ENCODE results near the gene RETREG3. TPM values are rescaled to one million over a fixed set of nuclear protein-coding genes. Genes with fewer than 3 reads are reported as not detected.
"Not testable (repeated sequence)": the region's sequence is repeated elsewhere in the genome, so short reads cannot be mapped to it uniquely, and the experiment has no call there.

RETREG3 gene
- polyA plus RNA-seq, 2 of the 4 experiments (the other 2 are of a cell fraction) = 24.2 to 28.3 TPM

DNA sequence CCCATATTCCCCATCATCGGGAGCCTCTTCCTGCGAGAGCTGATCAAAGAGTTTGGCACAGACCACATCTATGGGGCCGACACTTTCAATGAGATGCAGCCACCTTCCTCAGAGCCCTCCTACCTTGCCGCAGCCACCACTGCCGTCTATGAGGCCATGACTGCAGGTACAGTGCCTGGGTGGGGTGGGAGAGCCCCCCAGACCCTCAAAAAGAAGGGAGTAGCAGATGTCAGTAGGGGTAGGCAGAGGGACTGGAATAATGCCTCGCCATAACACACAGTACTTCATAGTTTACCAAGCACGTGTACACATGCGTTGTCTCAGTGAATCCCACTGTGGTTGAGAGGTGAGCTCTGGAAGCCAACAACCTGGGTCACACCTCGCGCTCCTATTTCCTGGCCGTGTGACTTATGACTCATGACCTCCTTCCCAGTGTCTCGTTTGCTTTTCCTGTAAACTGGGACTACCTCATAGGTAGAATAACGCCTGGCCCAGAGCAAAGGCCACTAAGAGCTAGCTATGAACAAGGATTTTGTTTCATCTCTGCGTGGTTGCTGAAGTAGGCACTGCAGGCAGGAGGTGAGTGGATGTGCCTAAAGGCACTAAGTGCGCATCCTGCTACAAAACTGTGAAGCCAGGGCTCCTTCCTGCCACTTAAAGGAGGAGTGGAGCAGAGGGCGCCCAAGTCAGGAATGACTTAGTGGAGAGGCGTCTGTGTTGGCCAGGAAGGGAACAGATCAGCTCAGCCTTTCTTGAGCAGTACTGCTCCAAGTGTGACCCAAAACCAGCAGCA, 67.9 kb downstream of the RETREG3 start:
- peak in 1 of 2 experiments; percentile 0; a peak in 1 of 6 replicates for ATAC-seq
- no peak overlapping the region for H3K4me3 ChIP-seq
- WGBS (ENCODE audit: missing lambda C conversion rate) = 69% methylated on average over 17 of the region's 17 CpGs
- peaks cover 23% of the 10 kb centered on the region for H3K4me1 ChIP-seq
- H3K27ac ChIP-seq = peak overlapping the region in 1 of 2 experiments; percentile 54; a peak in 3 of 6 replicates
- CTCF ChIA-PET = interaction anchor here (0.7 to 1.8 kb wide), 12 partner anchors 9 to 222 kb away, joined by 3 to 6 read pairs (median 4); no protein-coding TSS in a partner anchor
- DNase-seq (ENCODE audit: low read depth in 1 of 2, low spot score in 1 of 2) = no peak
- H3K9me3 ChIP-seq = no peaks in the 10 kb centered on the region
- POLR2A ChIA-PET = interaction anchor here (1.0 kb wide), 1 partner anchor 37 kb away, joined by 3 read pairs; the partner anchor contains the start of gene PSMC3IP
- H3K4me2 ChIP-seq = peak overlapping the region; percentile 3; the same call in 2 of the 3 replicates
- TF ChIP-seq RNF2 (IDR thresholded peaks at IDR 0.05; ENCODE audit: borderline replicate concordance, low read depth) = no peak
- no peak for TF ChIP-seq FOSL2 (IDR thresholded peaks at IDR 0.05)
- peak; percentile 45; the same call in 1 of the 2 replicates for TF ChIP-seq FOSL2 (CRISPR knock-in tag; IDR thresholded peaks at IDR 0.05)
- FAIRE-seq = no peak

DNA sequence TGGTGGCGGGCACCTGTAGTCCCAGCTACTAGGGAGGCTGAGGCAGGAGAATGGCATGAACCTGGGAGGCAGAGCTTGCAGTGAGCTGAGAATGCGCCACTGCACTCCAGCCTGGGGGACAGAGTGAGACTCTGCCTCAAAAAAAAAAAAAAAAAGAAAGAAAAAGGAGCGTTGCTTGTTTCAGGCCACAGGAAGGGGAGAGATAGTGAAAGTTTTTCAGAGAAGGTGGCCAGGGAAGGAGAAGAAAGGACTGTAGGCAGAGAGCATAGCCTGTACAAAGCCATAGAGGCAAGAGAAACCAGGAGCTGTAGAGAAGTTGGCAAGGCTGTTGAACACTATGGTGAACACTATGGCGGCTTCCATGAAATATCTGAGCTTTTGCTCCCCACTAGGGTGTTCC, 68.6 kb downstream of the RETREG3 start:
- H3K27ac ChIP-seq; DNase-seq (ENCODE audit: low read depth in 1 of 2, low spot score in 1 of 2); ATAC-seq; H3K9me3 ChIP-seq; H3K4me2 ChIP-seq; FAIRE-seq; H3K4me3 ChIP-seq: not testable (repeated sequence)
- H3K4me1 ChIP-seq = peaks cover 25% of the 10 kb centered on the region
- POLR2A ChIA-PET = interaction anchor here (0.6 to 1.0 kb wide), 2 partner anchors 37 to 61 kb away, joined by 3 to 4 read pairs; partner anchors contain the start of gene PSMC3IP
- CTCF ChIA-PET = interaction anchor here (0.7 to 1.8 kb wide), 7 partner anchors 8 to 223 kb away, joined by 3 to 5 read pairs (median 4); no protein-coding TSS in a partner anchor
- WGBS (ENCODE audit: missing lambda C conversion rate) = 94% methylated on average over 4 of the region's 4 CpGs

- CTCF ChIA-PET = interaction anchor here (0.9 to 6.8 kb wide), 5 partner anchors 8 to 132 kb away, joined by 3 to 42 read pairs (median 4); no protein-coding TSS in a partner anchor
- Histone ChIP-seq H3K27ac (no peak overlapping the region), H3K4me3 (no peak overlapping the region), H3K4me2 (no peak overlapping the region), H3K4me1 (peaks cover 30% of the 10 kb centered on the region), H3K9me3 (no peaks in the 10 kb centered on the region)
- TF ChIP-seq PHF8 (IDR thresholded peaks at IDR 0.05; ENCODE audit: borderline replicate concordance, low read depth) = no peak
- TF ChIP-seq NPAS2 (CRISPR knock-in tag; IDR thresholded peaks at IDR 0.05; ENCODE audit: borderline replicate concordance) = no peak
- no peak for TF ChIP-seq REST (IDR thresholded peaks at IDR 0.05)
- TF ChIP-seq ZC3H11A (IDR thresholded peaks at IDR 0.05) = no peak
- no peak for TF ChIP-seq RARB (CRISPR knock-in tag; IDR thresholded peaks at IDR 0.05)
- no peak for TF ChIP-seq MYC (IDR thresholded peaks at IDR 0.05; ENCODE audit: borderline replicate concordance, low read length)
- no peak for TF ChIP-seq HEYL (CRISPR knock-in tag; IDR thresholded peaks at IDR 0.05)
- TF ChIP-seq HMGXB4 (CRISPR knock-in tag; IDR thresholded peaks at IDR 0.05; ENCODE audit: borderline replicate concordance) = no peak
- no peak for TF ChIP-seq CTCF (IDR thresholded peaks at IDR 0.05)
- TF ChIP-seq HOXA7 (CRISPR knock-in tag; IDR thresholded peaks at IDR 0.05) = no peak
- TF ChIP-seq NR3C1 (IDR thresholded peaks at IDR 0.05) = no peak
- TF ChIP-seq, protein P1, sequence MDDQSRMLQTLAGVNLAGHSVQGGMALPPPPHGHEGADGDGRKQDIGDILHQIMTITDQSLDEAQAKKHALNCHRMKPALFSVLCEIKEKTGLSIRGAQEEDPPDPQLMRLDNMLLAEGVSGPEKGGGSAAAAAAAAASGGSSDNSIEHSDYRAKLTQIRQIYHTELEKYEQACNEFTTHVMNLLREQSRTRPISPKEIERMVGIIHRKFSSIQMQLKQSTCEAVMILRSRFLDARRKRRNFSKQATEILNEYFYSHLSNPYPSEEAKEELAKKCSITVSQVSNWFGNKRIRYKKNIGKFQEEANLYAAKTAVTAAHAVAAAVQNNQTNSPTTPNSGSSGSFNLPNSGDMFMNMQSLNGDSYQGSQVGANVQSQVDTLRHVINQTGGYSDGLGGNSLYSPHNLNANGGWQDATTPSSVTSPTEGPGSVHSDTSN (IDR thresholded peaks at IDR 0.05) = no peak
- TF ChIP-seq, protein P2, sequence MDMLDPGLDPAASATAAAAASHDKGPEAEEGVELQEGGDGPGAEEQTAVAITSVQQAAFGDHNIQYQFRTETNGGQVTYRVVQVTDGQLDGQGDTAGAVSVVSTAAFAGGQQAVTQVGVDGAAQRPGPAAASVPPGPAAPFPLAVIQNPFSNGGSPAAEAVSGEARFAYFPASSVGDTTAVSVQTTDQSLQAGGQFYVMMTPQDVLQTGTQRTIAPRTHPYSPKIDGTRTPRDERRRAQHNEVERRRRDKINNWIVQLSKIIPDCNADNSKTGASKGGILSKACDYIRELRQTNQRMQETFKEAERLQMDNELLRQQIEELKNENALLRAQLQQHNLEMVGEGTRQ (IDR thresholded peaks at IDR 0.05) = no peak
- TF ChIP-seq POLR2AphosphoS2 (conservative IDR thresholded peaks at IDR 0.05; ENCODE audit: low read length) = no peak
- TF ChIP-seq HOXB5 (CRISPR knock-in tag; IDR thresholded peaks at IDR 0.05) = no peak
- no peak for TF ChIP-seq TFCP2L1 (CRISPR knock-in tag; IDR thresholded peaks at IDR 0.05)
- TF ChIP-seq RAD21 (conservative IDR thresholded peaks at IDR 0.05 in 1 of 2, IDR thresholded peaks at IDR 0.05 in 1 of 2) = no peak
- no peak for TF ChIP-seq FOXS1 (CRISPR knock-in tag; IDR thresholded peaks at IDR 0.05)
- TF ChIP-seq FOSL2 (IDR thresholded peaks at IDR 0.05) = no peak
- TF ChIP-seq FOSL2 (CRISPR knock-in tag; IDR thresholded peaks at IDR 0.05) = no peak
- WGBS (ENCODE audit: missing lambda C conversion rate) = 95% methylated on average over 14 of the region's 14 CpGs
- DNase-seq (ENCODE audit: low read depth in 1 of 2, low spot score in 1 of 2) (no peak), ATAC-seq (no peak), FAIRE-seq (no peak)
- POLR2A ChIA-PET = interaction anchor here (0.6 to 0.7 kb wide), 2 partner anchors 10 to 200 kb away, joined by 3 to 9 read pairs; no protein-coding TSS in a partner anchor
Measured at GRCh38 chr17:42538482-42538881, 70.7 kb downstream of the RETREG3 start.
